K562 (cell line): ENCODE results near the gene OTUD1. TPM values are rescaled to one million over a fixed set of nuclear protein-coding genes. Genes with fewer than 3 reads are reported as not detected.

ENCODE experiments used
- ATAC-seq: fragments of 200-7000 bp; cut with Tn5 transposase; 3 replicates; pipeline ENCODE4 v1.9.1; 2020; ENCODE audit warnings: moderate library complexity
- BruUV-seq: library from RNA; stranded (reverse); fragments of 400-500 nt; replicated peaks from 2 replicates; lab custom pipeline; 2021; lab: Mats Ljungman, UMichigan
- CTCF ChIA-PET: fragments of 300-600 bp; formaldehyde crosslinking; extraction: SDS; loops from one replicate; lab custom pipeline; 2021; ENCODE audit warnings: low intra/inter-chr PET ratio; lab: Yijun Ruan, JAX
- POLR2A ChIA-PET: fragments of 300-600, 350-650 bp; sonication (Branson Sonifier 250); formaldehyde crosslinking; extraction: SDS; loops from one replicate; lab custom pipeline; 2021; ENCODE audit warnings: antibody characterized with exemption, inconsistent platforms; lab: Yijun Ruan, JAX
- DNase-seq, 4 experiments: peaks; one replicate each; pipeline versions ENCODE4 v3.0.0 to v3.0.0-alpha.2; 2011 to 2018; ENCODE audit warnings: low spot score in 3 of 4, mixed read lengths in 3 of 4; ENCODE audit errors: extremely low read depth in 1 of 4
- FAIRE-seq: peaks from 2 replicates; lab custom pipeline; 2011; peaks lifted over from hg19 to GRCh38; lab: Jason Lieb, UNC
- H2AFZ ChIP-seq: 2 replicates; pipeline ENCODE4 v1.6.0; 2011; ENCODE audit warnings: low read depth, low read length, control low read depth, inconsistent platforms
- H3K27ac ChIP-seq: fragments of 200-600 bp; 3 replicates; pipeline ENCODE4 v1.8.0; 2011; ENCODE audit warnings: low read depth, mild to moderate bottlenecking, control low read depth, inconsistent platforms, low read length, moderate library complexity, mixed read lengths; ENCODE audit errors: extremely low read depth
- H3K27me3 ChIP-seq, 2 experiments: fragments of 300-600 bp in 1 of 2; 2 replicates in 1 of 2; 3 replicates in 1 of 2; pipeline versions ENCODE4 v1.6.0 to v1.8.0; 2011; ENCODE audit warnings: inconsistent platforms in 2 of 2, low read length in 2 of 2, mild to moderate bottlenecking in 1 of 2, mixed read lengths in 1 of 2, moderate library complexity in 1 of 2; ENCODE audit not compliant: control insufficient read depth in 2 of 2, insufficient read depth in 2 of 2
- H3K36me3 ChIP-seq: fragments of 300-600 bp; 3 replicates; pipeline ENCODE4 v1.8.0; 2011; ENCODE audit warnings: mild to moderate bottlenecking, low read length, inconsistent platforms; ENCODE audit not compliant: control insufficient read depth, insufficient read depth
- H3K4me1 ChIP-seq, 2 experiments: fragments of 200-600 bp in 1 of 2; replicated peaks in 1 of 2; 2 replicates in 1 of 2; 3 replicates in 1 of 2; pipeline versions ENCODE4 v1.5.1 to v1.8.0; 2011; ENCODE audit warnings: inconsistent platforms in 2 of 2, low read length in 2 of 2, mild to moderate bottlenecking in 1 of 2, mixed read lengths in 1 of 2, moderate library complexity in 1 of 2; ENCODE audit not compliant: control insufficient read depth in 2 of 2, insufficient read depth in 2 of 2
- H3K4me2 ChIP-seq: 2 replicates; pipeline ENCODE4 v1.6.1; 2011; ENCODE audit warnings: low read length, control low read depth, inconsistent platforms, mixed read lengths; ENCODE audit not compliant: insufficient read depth
- H3K4me3 ChIP-seq: fragments of 200-600 bp; sonication (generic), shearing (Covaris generic); 2 replicates; pipeline ENCODE4 v1.5.1; 2016; ENCODE audit warnings: control low read depth, inconsistent platforms
- H3K79me2 ChIP-seq: fragments of 200-600 bp; 3 replicates; pipeline ENCODE4 v1.8.0; 2011; ENCODE audit warnings: low read length, inconsistent platforms; ENCODE audit not compliant: control insufficient read depth, insufficient read depth
- H3K9ac ChIP-seq, 2 experiments: 2 replicates each; pipeline versions ENCODE4 v1.6.0 to v1.6.1; 2011; ENCODE audit warnings: low read depth in 2 of 2, low read length in 2 of 2, control low read depth in 1 of 2, inconsistent platforms in 1 of 2, mild to moderate bottlenecking in 1 of 2, mixed read lengths in 1 of 2; ENCODE audit not compliant: insufficient read depth in 1 of 2
- H3K9me1 ChIP-seq: one replicate; pipeline ENCODE4 v1.6.0; 2011; ENCODE audit warnings: inconsistent platforms, mild to moderate bottlenecking, low read length, moderate library complexity; ENCODE audit not compliant: control insufficient read depth, insufficient read depth
- H3K9me3 ChIP-seq: replicated peaks from 2 replicates; pipeline ENCODE4 v1.5.1; 2011; ENCODE audit warnings: low read depth, low read length, inconsistent platforms; ENCODE audit not compliant: control insufficient read depth, insufficient read depth
- H4K20me1 ChIP-seq: replicated peaks from 2 replicates; pipeline ENCODE4 v1.6.1; 2011; ENCODE audit warnings: low read length, inconsistent platforms, mixed read lengths; ENCODE audit not compliant: control insufficient read depth, insufficient read depth
- FOXP1 ChIP-seq: sonication (generic); formaldehyde crosslinking; IDR thresholded peaks from 2 replicates; pipeline ENCODE4 v1.8.0; 2022; ENCODE audit warnings: mild to moderate bottlenecking, missing genetic modification reagents
- HDGF ChIP-seq: fragments of 450-650 bp; IDR thresholded peaks from 2 replicates; pipeline ENCODE4 v1.6.1; 2016
- HNRNPLL ChIP-seq: fragments of 200-400 bp; formaldehyde crosslinking; IDR thresholded peaks from 2 replicates; pipeline ENCODE4 v1.6.1; 2017; ENCODE audit warnings: low read length, low read depth, mild to moderate bottlenecking; ENCODE audit not compliant: poor library complexity, severe bottlenecking
- NR2C1 ChIP-seq, 2 experiments: fragments of 450-650 bp; IDR thresholded peaks; 2 replicates each; pipeline ENCODE4 v1.6.1; 2017; ENCODE audit warnings: mild to moderate bottlenecking in 2 of 2, antibody characterized with exemption in 1 of 2, inconsistent platforms in 1 of 2, missing compliant biosample characterization in 1 of 2, missing genetic modification characterization in 1 of 2
- PCBP1 ChIP-seq: fragments of 200-400 bp; formaldehyde crosslinking; IDR thresholded peaks from 2 replicates; pipeline ENCODE4 v1.6.1; 2018; ENCODE audit warnings: mild to moderate bottlenecking, low read depth, low read length; ENCODE audit not compliant: poor library complexity, severe bottlenecking
- PKNOX1 ChIP-seq: fragments of 450-650 bp; IDR thresholded peaks from 2 replicates; pipeline ENCODE4 v1.6.1; 2016
- POLR2H ChIP-seq: IDR thresholded peaks from 2 replicates; pipeline ENCODE4 v1.6.1; 2016; ENCODE audit warnings: missing genetic modification characterization, low read depth, mild to moderate bottlenecking, control low read depth, missing compliant biosample characterization, moderate library complexity
- RBFOX2 ChIP-seq: fragments of 200-400 bp; formaldehyde crosslinking; IDR thresholded peaks from 2 replicates; pipeline ENCODE4 v1.6.1; 2017; ENCODE audit warnings: low read depth, mild to moderate bottlenecking, low read length, moderate library complexity
- RNF219 ChIP-seq: fragments of 250-450 bp; sonication (Bioruptor Pico); IDR thresholded peaks from 2 replicates; pipeline ENCODE4 v1.5.0; 2022; ENCODE audit warnings: mild to moderate bottlenecking
- SPI1 ChIP-seq: IDR thresholded peaks from 2 replicates; pipeline ENCODE4 v1.6.1; 2011; ENCODE audit warnings: low read depth, low read length, control low read depth, borderline replicate concordance
- USF1 ChIP-seq: sonication (generic); formaldehyde crosslinking; IDR thresholded peaks from 2 replicates; pipeline ENCODE4 v1.9.0; 2022; ENCODE audit warnings: mild to moderate bottlenecking, missing genetic modification reagents
- ZNF75A ChIP-seq: fragments of 450-650 bp; formaldehyde crosslinking; IDR thresholded peaks from 2 replicates; pipeline ENCODE4 v1.4.0; 2020; ENCODE audit warnings: mild to moderate bottlenecking
- WGBS: fragments of 100-300 bp; shearing (Covaris generic); methylation state at CpG from one replicate; pipeline ENCODE4 v1.1.6; 2016; ENCODE audit warnings: low coverage, mixed read lengths; ENCODE audit not compliant: insufficient coverage; ENCODE audit errors: missing lambda C conversion rate; 5-methylcytosine and 5-hydroxymethylcytosine counted together
- in situ Hi-C: fragments of 300-500 bp; cut with MboI; formaldehyde crosslinking; loops from 4 replicates; pipeline ENCODE4 v1.15.0; 2018; ENCODE audit warnings: inconsistent platforms, mixed read lengths
- intact Hi-C: fragments of 100-400 bp; cut with micrococcal nuclease; formaldehyde crosslinking; loops from 2 replicates; pipeline ENCODE4 v1.14.2; 2022
- polyA plus RNA-seq, 8 experiments: library from polyadenylated mRNA; depleted of rRNA in 4 of 8; stranded (reverse) in 5 of 8; unstranded in 3 of 8; fragments of >200 nt; fragmentation: Nextera tagmentation in 2 of 8; fragmentation: Illumina TruSeq in 1 of 8; extraction: Ambion mirVana in 2 of 8; extraction: Trizol in 1 of 8; gene quantifications; 2 replicates each; pipeline versions ENCODE4 v1.2.1 to v1.2.3, GENCODE V29; 2011 to 2014; ENCODE audit warnings: inconsistent platforms in 1 of 8, missing spikeins in 1 of 8
- total RNA-seq, 7 experiments: library from RNA; depleted of rRNA in 6 of 7; stranded (reverse); fragments of >200 nt in 6 of 7; fragmentation: Illumina TruSeq in 2 of 7; extraction: Trizol in 2 of 7; gene quantifications; 2 replicates each; pipeline versions ENCODE4 v1.2.1 to v1.2.3, GENCODE V29; 2011 to 2021; ENCODE audit warnings: low replicate concordance in 1 of 7
- TF ChIP-seq, protein P1 (sequence below): fragments of 450-650 bp; IDR thresholded peaks from 2 replicates; pipeline ENCODE4 v1.6.1; 2016; ENCODE audit warnings: missing biosample characterization, missing genetic modification characterization

OTUD1 gene
- total and polyA plus RNA-seq, 9 of the 15 experiments (the other 6 are each of a cell fraction or from before 2014, with no cell fraction given): 0.29 to 2.0 (median 0.49) TPM

DNA sequence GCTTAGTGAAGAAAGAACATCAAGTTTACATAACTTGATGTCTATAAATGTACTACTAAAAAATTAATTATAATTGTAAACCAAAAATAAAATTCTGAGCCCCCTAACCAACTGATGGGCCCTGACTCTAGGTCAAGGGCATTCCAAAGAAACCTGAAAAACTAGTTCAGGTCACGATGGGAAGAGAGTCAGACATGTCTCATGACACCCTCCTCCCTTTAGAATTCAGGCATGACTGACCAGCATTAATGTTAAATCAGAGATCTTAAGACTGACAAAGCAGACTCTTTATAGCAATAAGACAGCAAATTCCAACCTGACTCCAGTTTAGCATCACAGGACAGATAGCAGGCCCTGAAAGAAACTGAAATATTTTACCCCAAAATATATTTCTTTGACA is 21.6 kb upstream of the OTUD1 start:
- H2AFZ ChIP-seq: no peak overlapping the region
- H3K9me1 ChIP-seq: no peaks in the 10 kb centered on the region
- H3K9ac ChIP-seq: no peak overlapping the region
- ATAC-seq (no peak), FAIRE-seq (no peak), DNase-seq (no peak)
- in situ Hi-C loops: no loop called here
- no peak overlapping the region for H3K27ac ChIP-seq
- POLR2A ChIA-PET: no interaction called here
- no peaks in the 10 kb centered on the region for H3K4me1 ChIP-seq
- no peak overlapping the region for H3K4me2 ChIP-seq
- H3K36me3 ChIP-seq: no peaks in the 10 kb centered on the region
- no peaks in the 10 kb centered on the region for H3K9me3 ChIP-seq
- intact Hi-C loops: no loop called here
- no peaks in the 10 kb centered on the region; a peak in 1 of 5 replicates for H3K27me3 ChIP-seq
- no peak overlapping the region for H3K4me3 ChIP-seq
- no TSS peak for BruUV-seq
- no peaks in the 10 kb centered on the region for H3K79me2 ChIP-seq
- WGBS: 0% methylated on average over 1 of the region's 1 CpG
- CTCF ChIA-PET: no interaction called here
- TF ChIP-seq ZNF75A (no peak), SPI1 (no peak), HDGF (no peak), FOXP1 (no peak), PKNOX1 (no peak), RNF219 (CRISPR knock-in tag) (no peak), PCBP1 (no peak), POLR2H (no peak), USF1 (no peak), HNRNPLL (no peak), NR2C1 (IDR thresholded peaks at IDR 0.05) (no peak), NR2C1 (tag; IDR thresholded peaks at IDR 0.05) (no peak), RBFOX2 (no peak)
- TF ChIP-seq, protein P1, sequence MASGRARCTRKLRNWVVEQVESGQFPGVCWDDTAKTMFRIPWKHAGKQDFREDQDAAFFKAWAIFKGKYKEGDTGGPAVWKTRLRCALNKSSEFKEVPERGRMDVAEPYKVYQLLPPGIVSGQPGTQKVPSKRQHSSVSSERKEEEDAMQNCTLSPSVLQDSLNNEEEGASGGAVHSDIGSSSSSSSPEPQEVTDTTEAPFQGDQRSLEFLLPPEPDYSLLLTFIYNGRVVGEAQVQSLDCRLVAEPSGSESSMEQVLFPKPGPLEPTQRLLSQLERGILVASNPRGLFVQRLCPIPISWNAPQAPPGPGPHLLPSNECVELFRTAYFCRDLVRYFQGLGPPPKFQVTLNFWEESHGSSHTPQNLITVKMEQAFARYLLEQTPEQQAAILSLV (tag): no peak
- H4K20me1 ChIP-seq: no peaks in the 10 kb centered on the region
